Measurements from ENCODE around the gene ASIP.
"Not testable (repeated sequence)": the region's sequence is repeated elsewhere in the genome, so short reads cannot be mapped to it uniquely, and the experiment has no call there.

ASIP gene

GRCh38 chr20:34243377-34243776, 2.2 kb downstream of the ASIP start:
- DNase-seq = no peak

DNA sequence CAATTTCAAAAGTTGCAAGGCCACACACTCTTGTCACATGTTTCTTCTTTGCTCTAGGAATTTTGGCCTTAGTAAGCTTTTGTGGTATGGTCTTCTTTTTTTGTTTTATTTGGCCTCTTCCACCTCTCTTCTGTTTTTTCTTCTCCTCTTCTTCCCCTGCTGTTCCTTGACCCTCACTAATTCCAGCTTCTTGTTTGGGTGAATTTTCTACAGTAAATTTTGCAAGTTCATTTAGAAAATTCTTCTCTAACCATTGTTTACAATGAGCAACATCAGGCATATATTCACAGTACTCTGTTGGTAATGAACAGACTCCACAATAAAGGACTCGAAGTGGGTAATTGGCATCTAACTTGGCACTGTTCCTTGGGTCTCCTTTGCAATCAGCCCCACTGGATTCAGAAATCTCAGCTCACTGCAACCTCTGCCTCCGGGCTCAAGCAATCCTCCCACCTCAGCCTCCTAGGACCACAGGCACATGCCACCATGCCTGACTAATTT, 5.0 kb downstream of the ASIP start:
- no peak for DNase-seq

- no peak for DNase-seq
Measured at GRCh38 chr20:34249291-34249690, 8.1 kb downstream of the ASIP start.

GRCh38 chr20:34250005-34250404, 8.8 kb downstream of the ASIP start:
- no peak for DNase-seq

- no peak for DNase-seq
Measured at GRCh38 chr20:34251619-34252018, 10.4 kb downstream of the ASIP start.

DNA sequence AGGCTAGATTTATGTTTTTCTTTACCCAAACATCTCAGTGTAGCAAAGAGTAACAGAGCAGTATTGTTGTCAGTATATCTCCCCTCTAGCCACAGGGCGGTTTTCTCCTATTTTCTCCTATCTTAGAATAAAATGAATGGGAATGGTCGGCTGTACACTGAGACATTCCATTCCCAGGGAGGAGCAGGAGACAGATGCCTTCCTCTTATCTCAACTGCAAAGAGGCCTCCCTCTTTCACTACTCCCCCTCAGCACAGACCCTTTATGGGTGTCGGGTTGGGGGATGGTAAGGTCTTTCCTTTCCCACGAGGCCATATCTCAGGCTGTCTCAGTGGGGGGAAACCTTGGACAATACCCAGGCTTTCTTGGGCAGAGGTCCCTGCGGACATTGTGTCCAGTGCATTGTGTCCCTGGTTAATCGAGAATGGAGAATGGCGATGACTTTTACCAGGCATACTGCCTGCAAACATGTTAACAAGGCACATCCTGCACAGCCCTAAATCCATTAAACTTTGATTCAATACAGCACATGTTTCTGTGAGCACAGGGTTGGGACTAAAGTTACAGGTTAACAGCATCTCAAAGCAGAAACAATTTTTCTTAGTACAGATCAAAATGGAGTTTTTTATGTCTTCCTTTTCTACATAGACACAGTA, 11.3 kb downstream of the ASIP start:
- DNase-seq = not testable (repeated sequence)

- DNase-seq = no peak
Measured at GRCh38 chr20:34254979-34255378, 13.8 kb downstream of the ASIP start.

GRCh38 chr20:34256629-34257124, 15.5 kb downstream of the ASIP start:
- no peak for DNase-seq

GRCh38 chr20:34260208-34260942, 19.2 kb downstream of the ASIP start:
- DNase-seq = no peak

- no peak for DNase-seq
Measured at GRCh38 chr20:34262488-34263288, 21.5 kb downstream of the ASIP start.

- DNase-seq = not testable (repeated sequence)
Measured at GRCh38 chr20:34263468-34263867, 22.2 kb downstream of the ASIP start.

DNA sequence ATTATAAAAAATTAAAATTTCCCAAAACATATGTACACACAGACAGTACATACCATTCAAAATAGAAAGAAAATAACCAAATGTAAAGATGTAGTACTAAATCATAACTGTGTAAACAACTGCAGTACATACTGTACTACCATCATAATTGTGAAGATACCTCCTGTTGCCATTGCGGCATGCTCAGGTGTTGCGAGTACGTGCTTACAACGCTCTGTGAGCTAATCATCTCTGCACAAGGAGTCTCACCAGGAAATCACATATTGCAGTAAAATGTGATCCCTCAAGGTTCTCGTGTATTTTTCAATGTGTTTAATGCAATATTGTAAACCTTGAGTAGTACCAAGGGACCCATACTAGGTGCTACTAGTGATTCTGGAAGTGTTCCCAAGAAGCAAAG, 22.9 kb downstream of the ASIP start:
- no peak for DNase-seq

DNA sequence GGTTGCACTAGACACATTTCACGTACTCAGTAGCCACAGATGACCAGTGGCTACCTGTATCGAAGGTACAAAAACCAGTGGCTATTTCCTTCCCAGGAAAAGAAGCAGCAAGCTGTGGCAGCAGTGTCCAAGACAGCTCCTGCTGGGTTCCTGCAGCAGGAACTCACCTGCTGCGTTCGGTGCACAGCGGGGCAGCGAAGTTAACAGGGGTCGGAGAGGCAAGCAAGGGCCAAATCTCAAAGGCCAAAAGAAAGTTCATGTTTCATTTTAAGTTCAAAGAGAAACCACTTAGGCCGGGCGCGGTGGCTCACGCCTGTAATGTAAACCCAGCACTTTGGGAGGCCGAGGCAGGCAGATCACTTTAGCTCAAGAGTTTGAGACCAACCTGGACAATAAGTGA, 26.9 kb downstream of the ASIP start:
- no peak for DNase-seq

DNA sequence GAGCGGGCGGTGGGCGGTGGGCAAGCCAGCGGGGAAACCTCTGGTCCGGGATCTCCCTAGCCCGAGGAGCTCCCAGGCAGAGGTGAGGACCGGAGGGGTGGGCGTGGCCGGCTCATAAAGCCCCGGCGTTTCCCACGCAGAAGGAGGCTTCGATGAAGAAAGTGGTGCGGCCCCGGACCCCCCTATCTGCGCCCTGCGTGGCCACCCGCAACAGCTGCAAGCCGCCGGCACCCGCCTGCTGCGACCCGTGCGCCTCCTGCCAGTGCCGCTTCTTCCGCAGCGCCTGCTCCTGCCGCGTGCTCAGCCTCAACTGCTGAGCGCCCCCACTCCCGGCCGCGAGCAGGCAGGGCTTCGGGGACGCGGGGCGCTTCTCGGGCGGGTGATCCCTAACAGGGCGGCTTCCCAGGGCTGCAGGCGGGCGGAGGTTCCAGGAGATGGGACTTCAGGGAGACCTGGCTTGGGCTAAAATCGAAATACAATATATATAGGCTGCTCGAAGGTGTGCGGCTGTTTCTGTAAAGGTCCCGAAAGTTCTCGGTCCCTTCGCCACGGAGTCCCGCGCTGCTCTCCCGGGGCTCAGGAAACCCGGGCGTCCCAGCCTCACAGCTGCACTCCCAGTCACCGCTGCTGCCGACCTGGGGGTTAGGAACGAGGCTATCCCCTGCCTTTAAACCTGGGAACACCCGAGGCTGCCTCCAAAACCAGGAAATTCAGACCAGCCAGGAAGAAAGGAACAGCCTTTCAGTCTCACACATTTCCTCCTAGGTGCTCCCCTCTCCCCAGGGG, 27.8 kb downstream of the ASIP start:
- DNase-seq = peak; percentile 28 to 37

- DNase-seq = no peak
Measured at GRCh38 chr20:34269996-34270627, 28.9 kb downstream of the ASIP start.

GRCh38 chr20:34271956-34272355, 30.7 kb downstream of the ASIP start:
- no peak for DNase-seq

DNA sequence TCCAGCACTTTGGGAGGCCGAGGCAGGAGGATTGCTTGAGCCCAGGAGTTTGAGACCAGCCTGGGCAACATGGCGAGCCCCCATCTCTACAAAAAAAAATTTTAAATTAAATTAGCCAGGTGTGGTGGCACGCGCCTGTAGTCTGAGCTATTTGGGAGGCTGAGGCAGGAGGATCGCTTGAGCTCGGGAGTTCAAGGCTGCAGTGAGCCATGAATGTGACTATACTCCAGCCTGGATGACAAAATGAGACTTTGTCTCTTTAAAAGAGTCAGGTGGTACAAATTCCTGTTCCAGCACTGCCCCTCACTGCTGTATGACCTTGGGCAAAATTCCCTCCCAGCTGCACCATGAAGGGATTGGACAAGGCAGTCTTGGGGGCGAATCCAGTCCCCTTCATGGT, 33.5 kb downstream of the ASIP start:
- no peak for DNase-seq

- DNase-seq = no peak
Measured at GRCh38 chr20:34281177-34281576, 40.0 kb downstream of the ASIP start.

- no peak for DNase-seq
Measured at GRCh38 chr20:34282041-34282440, 40.8 kb downstream of the ASIP start.

DNA sequence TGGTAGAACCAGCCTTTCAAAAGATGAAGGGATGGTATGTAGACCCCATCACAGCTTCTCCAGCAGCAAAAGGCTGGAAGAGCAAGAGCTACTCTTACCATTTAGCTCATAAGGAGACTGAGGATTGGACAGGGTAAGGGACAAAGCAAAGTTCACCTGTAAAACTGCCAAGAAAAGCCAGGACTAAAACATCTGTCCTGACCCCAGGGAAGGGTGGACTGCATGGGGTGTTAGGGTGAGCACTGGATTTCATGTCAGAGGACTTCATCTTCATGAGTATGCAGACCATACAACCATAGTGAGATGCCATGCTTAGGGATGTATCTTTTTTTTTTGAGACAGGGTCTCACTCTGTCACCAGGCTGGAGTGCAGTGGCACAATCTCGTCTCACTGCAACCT, 42.6 kb downstream of the ASIP start:
- DNase-seq = no peak

GRCh38 chr20:34285450-34285849, 44.2 kb downstream of the ASIP start:
- DNase-seq = no peak

- not testable (repeated sequence) for DNase-seq
Measured at GRCh38 chr20:34287500-34287899, 46.3 kb downstream of the ASIP start.
